Cardiac muscle cell (in vitro differentiated cells and primary cell): ENCODE results near the gene MICOS13. TPM values are rescaled to one million over a fixed set of nuclear protein-coding genes. Genes with fewer than 3 reads are reported as not detected.

Source experiments
- DNase-seq, 2 donors: peaks; one replicate each; pipeline versions ENCODE4 v3.0.0 to v3.0.0-alpha.2; 2010 to 2017; ENCODE audit warnings: low read depth in 1 of 2, low spot score in 1 of 2
- H3K27ac ChIP-seq: fragments of 200-600 bp; sonication (generic); 2 replicates; pipeline ENCODE4 v1.5.1; 2016
- H3K27me3 ChIP-seq: fragments of 200-600 bp; sonication (generic); 2 replicates; pipeline ENCODE4 v1.6.0; 2016; ENCODE audit warnings: control low read depth
- H3K36me3 ChIP-seq: fragments of 200-600 bp; sonication (generic); 2 replicates; pipeline ENCODE4 v1.5.1; 2016; ENCODE audit warnings: control low read depth
- H3K4me1 ChIP-seq: fragments of 200-600 bp; sonication (generic); 2 replicates; pipeline ENCODE4 v1.8.1; 2017; ENCODE audit warnings: low read depth, mild to moderate bottlenecking, mixed run types
- H3K4me3 ChIP-seq: fragments of 200-600 bp; sonication (generic); 2 replicates; pipeline ENCODE4 v1.5.1; 2016; ENCODE audit warnings: mild to moderate bottlenecking
- H3K9me3 ChIP-seq: fragments of 200-600 bp; sonication (generic); 2 replicates; pipeline ENCODE4 v1.5.1; 2017; ENCODE audit warnings: low read depth, mild to moderate bottlenecking, control low read depth
- CTCF ChIP-seq: IDR thresholded peaks from 2 replicates; pipeline ENCODE4 v1.5.1; 2012; ENCODE audit warnings: low read depth, mild to moderate bottlenecking, low read length
- polyA plus RNA-seq: library from polyadenylated mRNA; unstranded; fragments of >200 nt; fragmentation: Nextera tagmentation; extraction: Ambion mirVana; gene quantifications from 2 replicates; pipeline ENCODE4 v1.2.1, GENCODE V29; 2016
- total RNA-seq: library from RNA; depleted of rRNA; stranded (reverse); fragments of >200 nt; gene quantifications from 2 replicates; pipeline ENCODE4 v1.2.3, GENCODE V29; 2016

MICOS13 gene
- total and polyA plus RNA-seq, 2 experiments from 2014 or later = 59.1 to 173 TPM

DNA sequence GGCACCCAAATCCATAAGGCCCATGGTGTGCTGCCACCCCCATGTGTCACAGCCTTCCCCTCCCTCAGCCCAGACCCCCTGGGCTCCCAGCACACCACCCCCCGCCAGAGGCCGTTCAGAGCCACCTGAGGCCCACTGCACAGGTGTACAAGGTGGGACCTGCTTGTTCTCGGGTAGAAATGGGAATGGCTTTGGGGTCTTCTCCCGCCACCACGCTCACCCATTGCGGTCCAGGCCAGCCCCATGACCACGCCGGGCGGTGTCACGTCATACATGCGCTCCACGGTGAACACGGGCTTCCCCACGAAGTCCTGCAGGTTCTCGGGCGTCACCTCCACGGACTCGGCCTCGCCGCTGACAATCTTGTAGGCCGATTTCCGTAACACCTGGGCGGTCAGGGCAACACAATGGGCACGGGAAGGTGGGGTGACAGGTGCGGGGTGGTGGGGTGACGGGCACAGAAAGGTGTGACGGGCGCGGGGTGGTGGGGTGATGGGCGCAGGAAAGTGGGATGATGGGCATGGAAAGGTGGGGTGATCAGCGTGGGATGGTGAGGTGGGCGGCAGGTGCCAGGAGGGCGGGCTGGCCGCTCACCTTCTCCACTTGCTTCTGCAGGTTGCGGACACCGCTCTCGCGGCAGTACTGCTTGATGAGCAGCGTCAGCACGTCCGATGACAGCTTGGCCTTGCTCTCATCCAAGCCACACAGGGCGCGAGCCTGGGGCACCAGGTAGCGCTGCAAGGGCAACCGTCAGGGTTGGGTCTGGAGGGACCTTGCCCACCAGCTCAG, 14.0 kb upstream of the MICOS13 start:
- Histone ChIP-seq H3K27ac (no peak overlapping the region), H3K36me3 (peaks cover 43% of the 10 kb centered on the region), H3K4me3 (no peak overlapping the region), H3K4me1 (no peaks in the 10 kb centered on the region), H3K9me3 (no peaks in the 10 kb centered on the region), H3K27me3 (no peaks in the 10 kb centered on the region)
- TF ChIP-seq CTCF = no peak
- DNase-seq = no peak

DNA sequence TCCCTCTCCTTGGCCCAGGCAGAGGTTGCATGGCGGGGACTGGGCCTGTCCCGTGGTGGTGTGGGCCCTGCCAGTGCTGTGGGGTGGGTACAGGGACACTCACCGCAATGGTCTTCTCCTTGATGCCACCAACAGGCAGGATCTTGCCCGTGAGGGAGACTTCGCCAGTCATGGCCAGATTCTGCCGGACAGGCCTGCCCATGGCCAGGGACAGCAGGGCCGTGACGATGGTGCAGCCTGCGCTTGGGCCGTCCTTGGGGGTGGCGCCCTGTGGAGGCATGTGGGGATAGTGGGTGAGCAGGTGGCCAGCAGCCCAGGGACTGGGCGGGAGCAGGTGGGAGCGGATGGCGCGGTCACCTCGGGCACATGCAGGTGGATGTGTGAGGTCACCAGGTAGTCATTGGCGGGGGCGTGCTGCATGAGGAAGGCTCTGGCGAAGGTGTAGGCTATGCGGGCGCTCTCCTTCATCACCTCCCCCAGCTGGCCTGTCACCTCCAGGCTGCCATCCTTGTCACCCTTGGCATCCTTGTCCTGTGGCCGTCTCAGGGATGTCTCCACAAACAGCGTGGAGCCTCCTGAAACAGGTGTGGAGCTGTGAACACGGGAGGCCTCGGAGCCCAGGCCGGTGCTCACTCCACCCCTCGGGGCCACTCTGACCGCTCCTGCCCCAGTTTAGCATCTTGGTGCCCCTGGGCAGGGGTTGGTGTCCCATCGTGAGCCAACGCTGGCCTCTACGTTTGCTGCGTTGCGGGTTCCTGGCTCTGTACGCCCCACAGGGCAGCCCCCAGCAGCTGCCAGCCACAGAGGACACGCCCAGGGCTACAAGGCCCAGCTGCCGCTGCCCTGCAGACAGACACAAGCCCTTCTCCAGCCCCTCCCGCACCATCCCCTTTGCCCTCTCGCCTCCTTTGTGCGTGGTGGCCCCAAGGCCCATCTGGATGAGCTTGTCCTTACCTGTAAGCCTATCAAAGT, 13.2 kb upstream of the MICOS13 start:
- Histone ChIP-seq H3K27ac (peak overlapping the region; percentile 4), H3K36me3 (peaks cover 37% of the 10 kb centered on the region), H3K4me1 (no peaks in the 10 kb centered on the region), H3K9me3 (no peaks in the 10 kb centered on the region), H3K27me3 (no peaks in the 10 kb centered on the region), H3K4me3 (no peak overlapping the region)
- no peak for DNase-seq
- no peak for TF ChIP-seq CTCF

DNA sequence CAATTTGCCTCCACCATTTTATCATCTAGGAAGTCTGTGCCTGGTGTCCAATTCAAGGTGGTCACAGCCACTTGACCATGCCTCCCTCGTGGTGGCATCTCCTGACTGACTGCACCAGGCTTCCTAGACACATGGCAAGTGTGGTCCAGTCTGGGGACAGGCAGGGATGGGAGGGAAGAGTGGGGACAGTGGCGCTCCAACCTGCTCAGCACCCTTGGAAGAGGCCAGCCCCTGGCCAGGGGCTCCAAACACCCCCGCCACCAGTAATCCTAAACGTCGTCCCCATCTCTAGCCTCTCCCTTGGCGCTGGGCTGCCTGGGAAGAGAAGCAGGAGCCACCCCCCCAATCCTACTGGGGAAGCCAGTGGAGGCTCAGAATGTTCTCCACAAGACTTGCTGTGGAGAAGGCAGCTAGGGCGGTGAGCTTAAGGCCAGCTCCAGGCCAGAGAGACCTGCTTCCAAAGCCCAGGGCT, 12.4 kb upstream of the MICOS13 start:
- TF ChIP-seq CTCF = no peak
- no peak for DNase-seq
- Histone ChIP-seq H3K27ac (no peak overlapping the region), H3K27me3 (no peaks in the 10 kb centered on the region), H3K4me3 (no peak overlapping the region), H3K9me3 (no peaks in the 10 kb centered on the region), H3K4me1 (no peaks in the 10 kb centered on the region), H3K36me3 (peaks cover 32% of the 10 kb centered on the region)

- TF ChIP-seq CTCF = no peak
- DNase-seq = no peak
- Histone ChIP-seq H3K4me1 (no peaks in the 10 kb centered on the region), H3K27me3 (no peaks in the 10 kb centered on the region), H3K4me3 (peak overlapping the region; percentile 69), H3K9me3 (no peaks in the 10 kb centered on the region), H3K27ac (peak overlapping the region; percentile 90), H3K36me3 (peaks cover 32% of the 10 kb centered on the region)
Measured at GRCh38 chr19:5691822-5692722, 11.8 kb upstream of the MICOS13 start.
